HG03060 (cell line): ENCODE results near the gene BCDIN3D.

Experiments
- ATAC-seq: cut with Tn5 transposase; IDR thresholded peaks from one replicate; pipeline ENCODE4 v1.9.1; 2021; ENCODE audit warnings: low read depth, moderate number of reproducible peaks; ENCODE audit not compliant: unreplicated experiment

The BCDIN3D gene

GRCh38 chr12:49801141-49802063 lies 41.5 kb downstream of the BCDIN3D start:
- no peak for ATAC-seq

- ATAC-seq, result no peak
Measured at GRCh38 chr12:49800421-49801140, 42.3 kb downstream of the BCDIN3D start.

GRCh38 chr12:49798934-49799333 lies 44.0 kb downstream of the BCDIN3D start:
- no peak for ATAC-seq

GRCh38 chr12:49798248-49798647 lies 44.7 kb downstream of the BCDIN3D start:
- no peak for ATAC-seq

- ATAC-seq, result no peak
Measured at GRCh38 chr12:49797449-49797776, 45.5 kb downstream of the BCDIN3D start.

GRCh38 chr12:49796606-49797448 lies 46.1 kb downstream of the BCDIN3D start:
- no peak for ATAC-seq

- ATAC-seq, result no peak
Measured at GRCh38 chr12:49796155-49796554, 46.8 kb downstream of the BCDIN3D start.

- no peak for ATAC-seq
Measured at GRCh38 chr12:49795654-49796105, 47.2 kb downstream of the BCDIN3D start.

- ATAC-seq, result no peak
Measured at GRCh38 chr12:49794811-49795653, 47.9 kb downstream of the BCDIN3D start.

GRCh38 chr12:49794021-49794420 lies 48.9 kb downstream of the BCDIN3D start:
- no peak for ATAC-seq

- no peak for ATAC-seq
Measured at GRCh38 chr12:49793620-49794019, 49.3 kb downstream of the BCDIN3D start.

- no peak for ATAC-seq
Measured at GRCh38 chr12:49792976-49793580, 49.8 kb downstream of the BCDIN3D start.

GRCh38 chr12:49792181-49792970 lies 50.5 kb downstream of the BCDIN3D start:
- ATAC-seq, result no peak

GRCh38 chr12:49791700-49792099 lies 51.2 kb downstream of the BCDIN3D start:
- no peak for ATAC-seq

- no peak for ATAC-seq
Measured at GRCh38 chr12:49790741-49791555, 52.0 kb downstream of the BCDIN3D start.

GRCh38 chr12:49789992-49790391 lies 52.9 kb downstream of the BCDIN3D start:
- no peak for ATAC-seq

- ATAC-seq, result no peak
Measured at GRCh38 chr12:49787672-49788071, 55.2 kb downstream of the BCDIN3D start.
